Measurements from ENCODE around the gene ATP6V1G3.

DNA sequence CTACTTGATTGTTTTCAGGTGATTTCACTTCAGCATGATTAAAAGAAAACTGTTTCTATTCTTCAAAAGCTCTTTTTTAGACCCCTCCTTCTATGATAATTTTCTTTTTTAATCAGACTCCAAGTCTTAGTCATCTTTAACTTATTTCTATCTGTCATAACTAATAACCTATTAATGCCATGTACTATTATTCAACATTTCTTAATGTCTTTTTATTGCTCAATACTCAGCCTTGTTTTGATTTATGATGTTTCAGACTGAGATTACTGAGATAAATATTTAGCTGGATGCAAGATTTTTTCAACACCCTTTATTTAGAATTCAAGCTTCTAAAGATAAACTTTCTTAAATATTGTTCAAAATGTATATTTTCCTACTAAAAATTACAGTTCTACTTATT is 53.6 kb downstream of the ATP6V1G3 start:
- no peak for TF ChIP-seq ZNF444 (CRISPR knock-in tag; IDR thresholded peaks at IDR 0.05)
- no peak for TF ChIP-seq CTCF (IDR thresholded peaks at IDR 0.05 in 2 of 3, conservative IDR thresholded peaks at IDR 0.05 in 1 of 3; ENCODE audit: insufficient read depth in 2 of 3, low read depth in 1 of 3, low read length in 3 of 3)
- TF ChIP-seq KLF1 (tag; IDR thresholded peaks at IDR 0.05) = no peak
- TF ChIP-seq STAT5A (IDR thresholded peaks at IDR 0.05; ENCODE audit: borderline replicate concordance, low read length) = no peak
- TF ChIP-seq ERF (CRISPR knock-in tag; IDR thresholded peaks at IDR 0.05) = no peak
- TF ChIP-seq ZBTB26 (CRISPR knock-in tag; IDR thresholded peaks at IDR 0.05) = no peak
- no peak for TF ChIP-seq FOXJ3 (CRISPR knock-in tag; IDR thresholded peaks at IDR 0.05)
- TF ChIP-seq EP300 (IDR thresholded peaks at IDR 0.05; ENCODE audit: low read length) = no peak
- TF ChIP-seq ZNF766 (CRISPR knock-in tag; conservative IDR thresholded peaks at IDR 0.05) = no peak
- no peak for TF ChIP-seq HINFP (tag; conservative IDR thresholded peaks at IDR 0.05; ENCODE audit: low read depth)
- no peak for TF ChIP-seq ETV6 (IDR thresholded peaks at IDR 0.05; ENCODE audit: borderline replicate concordance in 1 of 2, low read depth in 2 of 2, low read length in 1 of 2)
- TF ChIP-seq ETV6 (CRISPR knock-in tag; IDR thresholded peaks at IDR 0.05; ENCODE audit: borderline replicate concordance) = no peak
- TF ChIP-seq POLR2A (conservative IDR thresholded peaks at IDR 0.05) = no peak

All from K562 (cell line).